ENCODE measurements around the gene ARFGEF3. TPM values are rescaled to one million over a fixed set of nuclear protein-coding genes. Genes with fewer than 3 reads are reported as not detected.

The ARFGEF3 gene
- total RNA-seq, 1 experiment from 2014 or later: 20.1 TPM

DNA sequence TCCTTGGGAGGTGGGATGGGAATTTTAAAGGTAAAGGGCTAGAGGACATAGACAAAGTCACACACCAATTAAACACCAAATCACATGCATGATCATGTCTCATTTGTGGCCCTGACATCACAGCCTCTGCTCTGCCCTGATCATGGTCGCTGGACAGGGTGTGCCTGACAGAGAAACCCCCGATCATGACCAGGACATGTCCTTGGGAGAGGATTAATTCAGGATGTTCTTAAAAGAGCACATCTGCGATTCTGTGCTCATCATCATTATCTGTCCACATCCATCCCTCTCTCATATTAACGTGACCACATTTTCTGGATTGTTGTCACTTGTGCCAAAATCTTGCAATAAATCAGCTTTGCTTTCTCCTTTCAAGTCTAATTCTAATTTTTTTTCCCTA lies 64.2 kb downstream of the ARFGEF3 start:
- no peaks in the 10 kb centered on the region for H3K9me3 Mint-ChIP-seq
- H3K36me3 Mint-ChIP-seq: no peaks in the 10 kb centered on the region
- no peak overlapping the region for H3K27ac Mint-ChIP-seq
- TF ChIP-seq, protein P1, sequence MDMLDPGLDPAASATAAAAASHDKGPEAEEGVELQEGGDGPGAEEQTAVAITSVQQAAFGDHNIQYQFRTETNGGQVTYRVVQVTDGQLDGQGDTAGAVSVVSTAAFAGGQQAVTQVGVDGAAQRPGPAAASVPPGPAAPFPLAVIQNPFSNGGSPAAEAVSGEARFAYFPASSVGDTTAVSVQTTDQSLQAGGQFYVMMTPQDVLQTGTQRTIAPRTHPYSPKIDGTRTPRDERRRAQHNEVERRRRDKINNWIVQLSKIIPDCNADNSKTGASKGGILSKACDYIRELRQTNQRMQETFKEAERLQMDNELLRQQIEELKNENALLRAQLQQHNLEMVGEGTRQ (CRISPR knock-in tag; IDR thresholded peaks at IDR 0.05): no peak
- TF ChIP-seq, protein P2, sequence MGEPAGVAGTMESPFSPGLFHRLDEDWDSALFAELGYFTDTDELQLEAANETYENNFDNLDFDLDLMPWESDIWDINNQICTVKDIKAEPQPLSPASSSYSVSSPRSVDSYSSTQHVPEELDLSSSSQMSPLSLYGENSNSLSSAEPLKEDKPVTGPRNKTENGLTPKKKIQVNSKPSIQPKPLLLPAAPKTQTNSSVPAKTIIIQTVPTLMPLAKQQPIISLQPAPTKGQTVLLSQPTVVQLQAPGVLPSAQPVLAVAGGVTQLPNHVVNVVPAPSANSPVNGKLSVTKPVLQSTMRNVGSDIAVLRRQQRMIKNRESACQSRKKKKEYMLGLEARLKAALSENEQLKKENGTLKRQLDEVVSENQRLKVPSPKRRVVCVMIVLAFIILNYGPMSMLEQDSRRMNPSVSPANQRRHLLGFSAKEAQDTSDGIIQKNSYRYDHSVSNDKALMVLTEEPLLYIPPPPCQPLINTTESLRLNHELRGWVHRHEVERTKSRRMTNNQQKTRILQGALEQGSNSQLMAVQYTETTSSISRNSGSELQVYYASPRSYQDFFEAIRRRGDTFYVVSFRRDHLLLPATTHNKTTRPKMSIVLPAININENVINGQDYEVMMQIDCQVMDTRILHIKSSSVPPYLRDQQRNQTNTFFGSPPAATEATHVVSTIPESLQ (CRISPR knock-in tag; IDR thresholded peaks at IDR 0.05): no peak
- TF ChIP-seq SP1 (CRISPR knock-in tag; conservative IDR thresholded peaks at IDR 0.05) (no peak), ZNF396 (CRISPR knock-in tag; IDR thresholded peaks at IDR 0.05; ENCODE audit: borderline replicate concordance) (no peak), MYBL2 (CRISPR knock-in tag; IDR thresholded peaks at IDR 0.05) (no peak), FOXP1 (CRISPR knock-in tag; IDR thresholded peaks at IDR 0.05; ENCODE audit: borderline replicate concordance) (no peak), KAT7 (CRISPR knock-in tag; IDR thresholded peaks at IDR 0.05; ENCODE audit: borderline replicate concordance) (no peak), NR1H2 (CRISPR knock-in tag; IDR thresholded peaks at IDR 0.05) (no peak), RELA (CRISPR knock-in tag; IDR thresholded peaks at IDR 0.05; ENCODE audit: borderline replicate concordance) (no peak), ESRRA (CRISPR knock-in tag; IDR thresholded peaks at IDR 0.05; ENCODE audit: borderline replicate concordance) (no peak)
- TF ChIP-seq, protein P3, sequence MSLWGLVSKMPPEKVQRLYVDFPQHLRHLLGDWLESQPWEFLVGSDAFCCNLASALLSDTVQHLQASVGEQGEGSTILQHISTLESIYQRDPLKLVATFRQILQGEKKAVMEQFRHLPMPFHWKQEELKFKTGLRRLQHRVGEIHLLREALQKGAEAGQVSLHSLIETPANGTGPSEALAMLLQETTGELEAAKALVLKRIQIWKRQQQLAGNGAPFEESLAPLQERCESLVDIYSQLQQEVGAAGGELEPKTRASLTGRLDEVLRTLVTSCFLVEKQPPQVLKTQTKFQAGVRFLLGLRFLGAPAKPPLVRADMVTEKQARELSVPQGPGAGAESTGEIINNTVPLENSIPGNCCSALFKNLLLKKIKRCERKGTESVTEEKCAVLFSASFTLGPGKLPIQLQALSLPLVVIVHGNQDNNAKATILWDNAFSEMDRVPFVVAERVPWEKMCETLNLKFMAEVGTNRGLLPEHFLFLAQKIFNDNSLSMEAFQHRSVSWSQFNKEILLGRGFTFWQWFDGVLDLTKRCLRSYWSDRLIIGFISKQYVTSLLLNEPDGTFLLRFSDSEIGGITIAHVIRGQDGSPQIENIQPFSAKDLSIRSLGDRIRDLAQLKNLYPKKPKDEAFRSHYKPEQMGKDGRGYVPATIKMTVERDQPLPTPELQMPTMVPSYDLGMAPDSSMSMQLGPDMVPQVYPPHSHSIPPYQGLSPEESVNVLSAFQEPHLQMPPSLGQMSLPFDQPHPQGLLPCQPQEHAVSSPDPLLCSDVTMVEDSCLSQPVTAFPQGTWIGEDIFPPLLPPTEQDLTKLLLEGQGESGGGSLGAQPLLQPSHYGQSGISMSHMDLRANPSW (CRISPR knock-in tag; conservative IDR thresholded peaks at IDR 0.05; ENCODE audit: low read depth): no peak
- ATAC-seq (no peak), DNase-seq (ENCODE audit: low spot score) (no peak)
- no peaks in the 10 kb centered on the region for H3K27me3 Mint-ChIP-seq (ENCODE audit: low read depth)
- no peak overlapping the region for H3K4me3 Mint-ChIP-seq
- CTCF ChIA-PET: no interaction called here
- H3K4me1 Mint-ChIP-seq: peaks cover 39% of the 10 kb centered on the region
- POLR2A ChIA-PET: no interaction called here

DNA sequence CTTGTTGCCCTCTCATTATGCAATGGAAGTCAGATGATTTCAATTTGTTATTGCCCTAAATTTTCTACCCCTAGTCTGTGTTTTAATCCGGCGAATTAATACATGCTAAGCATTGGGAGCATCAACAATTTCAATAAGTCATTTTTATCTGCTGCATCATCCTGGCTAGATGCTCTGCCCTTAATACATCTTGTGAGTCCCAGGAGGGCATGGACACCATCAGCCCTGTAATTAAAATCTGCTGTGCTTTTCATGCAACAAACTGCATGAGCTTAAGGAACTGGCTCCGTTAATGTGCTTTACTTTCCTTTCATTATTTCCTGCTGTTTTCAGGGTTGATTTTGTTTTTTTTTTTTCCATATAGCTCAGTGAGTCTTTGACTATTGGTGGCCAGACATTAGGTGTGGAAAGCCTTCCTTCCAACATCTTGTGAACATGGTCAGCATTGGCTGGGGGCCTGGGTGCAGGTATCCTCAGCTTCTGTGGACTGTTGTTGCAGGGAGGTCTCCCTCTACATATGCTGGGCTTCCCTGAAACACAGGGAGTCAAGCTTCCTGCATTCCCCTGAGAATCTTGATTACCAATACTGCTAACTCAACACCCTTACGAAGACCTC lies 65.1 kb downstream of the ARFGEF3 start:
- POLR2A ChIA-PET: no interaction called here
- H3K4me1 Mint-ChIP-seq: peaks cover 45% of the 10 kb centered on the region

DNA sequence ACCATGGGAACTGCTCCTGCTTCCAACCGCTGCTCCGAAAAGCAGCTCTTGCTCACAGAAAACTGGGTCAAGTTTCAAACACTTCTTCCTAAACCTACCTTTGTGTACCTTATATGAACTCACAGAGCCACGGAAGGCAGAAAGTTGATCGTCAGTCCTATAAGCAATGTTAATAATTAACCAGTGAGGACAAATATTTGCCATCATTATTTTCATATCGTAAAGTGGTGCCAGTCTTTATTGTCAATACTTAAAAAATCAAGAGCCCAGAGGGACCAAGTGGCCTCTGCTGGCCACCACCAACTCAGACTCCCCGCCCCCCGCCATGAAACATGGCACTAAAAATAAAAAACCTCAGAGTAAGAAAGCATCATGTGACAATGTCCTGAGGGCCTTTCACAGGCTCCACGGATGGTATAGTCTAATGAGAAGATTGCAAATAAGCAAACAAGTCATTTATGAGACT lies 65.6 kb downstream of the ARFGEF3 start:
- Mint-ChIP-seq H3K4me3 (no peak overlapping the region), H3K4me1 (peaks cover 42% of the 10 kb centered on the region), H3K27ac (peak overlapping the region; percentile 6; the same call in 1 of the 2 replicates), H3K27me3 (ENCODE audit: low read depth) (no peaks in the 10 kb centered on the region), H3K36me3 (no peaks in the 10 kb centered on the region), H3K9me3 (no peaks in the 10 kb centered on the region)
- CTCF ChIA-PET: interaction anchor here (1.3 to 1.5 kb wide), 2 partner anchors 16 to 111 kb away, joined by 3 read pairs; no protein-coding TSS in a partner anchor
- TF ChIP-seq, protein P4, sequence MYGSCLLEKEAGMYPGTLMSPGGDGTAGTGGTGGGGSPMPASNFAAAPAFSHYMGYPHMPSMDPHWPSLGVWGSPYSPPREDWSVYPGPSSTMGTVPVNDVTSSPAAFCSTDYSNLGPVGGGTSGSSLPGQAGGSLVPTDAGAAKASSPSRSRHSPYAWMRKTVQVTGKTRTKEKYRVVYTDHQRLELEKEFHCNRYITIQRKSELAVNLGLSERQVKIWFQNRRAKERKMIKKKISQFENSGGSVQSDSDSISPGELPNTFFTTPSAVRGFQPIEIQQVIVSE (CRISPR knock-in tag; IDR thresholded peaks at IDR 0.05; ENCODE audit: borderline replicate concordance): no peak
- no peak for TF ChIP-seq GTF2I (CRISPR knock-in tag; conservative IDR thresholded peaks at IDR 0.05)
- no peak for TF ChIP-seq CREB1 (CRISPR knock-in tag; IDR thresholded peaks at IDR 0.05)
- no peak for TF ChIP-seq TEAD4 (CRISPR knock-in tag; IDR thresholded peaks at IDR 0.05)
- TF ChIP-seq KAT7 (CRISPR knock-in tag; IDR thresholded peaks at IDR 0.05; ENCODE audit: borderline replicate concordance): no peak
- no peak for TF ChIP-seq ZNF423 (CRISPR knock-in tag; IDR thresholded peaks at IDR 0.05)
- no peak for TF ChIP-seq SOX15 (CRISPR knock-in tag; IDR thresholded peaks at IDR 0.05)
- POLR2A ChIA-PET: interaction anchor here (0.7 kb wide), 2 partner anchors 54 to 1506 kb away, joined by 3 to 4 read pairs; no protein-coding TSS in a partner anchor
- DNase-seq (ENCODE audit: low spot score) (no peak), ATAC-seq (no peak)

More for the DNA sequence above, 65.1 kb downstream of the ARFGEF3 start:
- CTCF ChIA-PET: interaction anchor here (1.3 kb wide), 1 partner anchor 16 kb away, joined by 3 read pairs; no protein-coding TSS in a partner anchor
- H3K27me3 Mint-ChIP-seq (ENCODE audit: low read depth): no peaks in the 10 kb centered on the region
- ATAC-seq (no peak), DNase-seq (ENCODE audit: low spot score) (no peak)
- H3K4me3 Mint-ChIP-seq: no peak overlapping the region
- no peaks in the 10 kb centered on the region for H3K36me3 Mint-ChIP-seq
- TF ChIP-seq, protein P5, sequence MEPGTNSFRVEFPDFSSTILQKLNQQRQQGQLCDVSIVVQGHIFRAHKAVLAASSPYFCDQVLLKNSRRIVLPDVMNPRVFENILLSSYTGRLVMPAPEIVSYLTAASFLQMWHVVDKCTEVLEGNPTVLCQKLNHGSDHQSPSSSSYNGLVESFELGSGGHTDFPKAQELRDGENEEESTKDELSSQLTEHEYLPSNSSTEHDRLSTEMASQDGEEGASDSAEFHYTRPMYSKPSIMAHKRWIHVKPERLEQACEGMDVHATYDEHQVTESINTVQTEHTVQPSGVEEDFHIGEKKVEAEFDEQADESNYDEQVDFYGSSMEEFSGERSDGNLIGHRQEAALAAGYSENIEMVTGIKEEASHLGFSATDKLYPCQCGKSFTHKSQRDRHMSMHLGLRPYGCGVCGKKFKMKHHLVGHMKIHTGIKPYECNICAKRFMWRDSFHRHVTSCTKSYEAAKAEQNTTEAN (CRISPR knock-in tag; IDR thresholded peaks at IDR 0.05): no peak
- TF ChIP-seq NR1H2 (CRISPR knock-in tag; IDR thresholded peaks at IDR 0.05) (no peak), NFATC4 (CRISPR knock-in tag; IDR thresholded peaks at IDR 0.05) (no peak), TP53 (CRISPR knock-in tag; IDR thresholded peaks at IDR 0.05) (no peak), NR2C2 (CRISPR knock-in tag; IDR thresholded peaks at IDR 0.05) (no peak), IRF2 (CRISPR knock-in tag; IDR thresholded peaks at IDR 0.05; ENCODE audit: borderline replicate concordance, low read depth) (no peak), MYBL2 (CRISPR knock-in tag; IDR thresholded peaks at IDR 0.05) (no peak)
- peak overlapping the region; percentile 6; the same call in 1 of the 2 replicates for H3K27ac Mint-ChIP-seq
- H3K9me3 Mint-ChIP-seq: no peaks in the 10 kb centered on the region
